WERI-Rb-1 (cell line): ENCODE measurements around the gene PTPRM.

Experiments used
- DNase-seq: peaks from one replicate; pipeline ENCODE4 v3.0.0-alpha.2; 2020
- H3K27ac ChIP-seq: fragments of 250-450 bp; sonication (Bioruptor Pico); 2 replicates; pipeline ENCODE4 v1.5.1; 2020; ENCODE audit warnings: mild to moderate bottlenecking, moderate library complexity
- H3K27me3 ChIP-seq: fragments of 250-450 bp; sonication (Bioruptor Pico); 2 replicates; pipeline ENCODE4 v1.5.1; 2021; ENCODE audit warnings: mild to moderate bottlenecking, low read depth, moderate library complexity; ENCODE audit not compliant: insufficient read depth, severe bottlenecking
- H3K36me3 ChIP-seq: fragments of 250-450 bp; sonication (Bioruptor Pico); 2 replicates; pipeline ENCODE4 v1.5.1; 2020; ENCODE audit warnings: mild to moderate bottlenecking, moderate library complexity
- H3K4me3 ChIP-seq: 2 replicates; pipeline ENCODE4 v1.5.1; 2011; ENCODE audit warnings: low read depth, mild to moderate bottlenecking, control low read depth, low read length
- H3K9me3 ChIP-seq: fragments of 250-450 bp; sonication (Bioruptor Pico); 2 replicates; pipeline ENCODE4 v1.5.1; 2021; ENCODE audit warnings: mild to moderate bottlenecking, moderate library complexity; ENCODE audit not compliant: severe bottlenecking
- CTCF ChIP-seq: IDR thresholded peaks from 2 replicates; pipeline ENCODE4 v1.5.1; 2011; ENCODE audit warnings: low read depth, mild to moderate bottlenecking, control low read depth, inconsistent platforms, low read length

Gene PTPRM

GRCh38 chr18:7567474-7568425 is 634 bp downstream of the PTPRM start:
- TF ChIP-seq CTCF: no peak
- Histone ChIP-seq H3K9me3 (no peaks in the 10 kb centered on the region), H3K27me3 (peaks cover 22% of the 10 kb centered on the region), H3K4me3 (peak overlapping the region; percentile 68), H3K27ac (no peak overlapping the region), H3K36me3 (no peaks in the 10 kb centered on the region)
- DNase-seq: peak; percentile 30

- DNase-seq: peak; percentile 50
- peaks cover 22% of the 10 kb centered on the region for H3K27me3 ChIP-seq
Measured at GRCh38 chr18:7568426-7568825, 1.3 kb downstream of the PTPRM start.

GRCh38 chr18:7571626-7572025 is 4.5 kb downstream of the PTPRM start:
- H3K27ac ChIP-seq: no peak overlapping the region
- DNase-seq: no peak
- H3K36me3 ChIP-seq: no peaks in the 10 kb centered on the region
- H3K4me3 ChIP-seq: no peak overlapping the region
- no peak for TF ChIP-seq CTCF
- H3K9me3 ChIP-seq: no peaks in the 10 kb centered on the region
- H3K27me3 ChIP-seq: peaks cover 12% of the 10 kb centered on the region

More at GRCh38 chr18:7568426-7568825, 1.3 kb downstream of the PTPRM start:
- H3K27ac ChIP-seq: no peak overlapping the region
- no peaks in the 10 kb centered on the region for H3K9me3 ChIP-seq
- TF ChIP-seq CTCF: peak; percentile 43; the same call in 1 of the 2 replicates
- H3K4me3 ChIP-seq: peak overlapping the region; percentile 68
- no peaks in the 10 kb centered on the region for H3K36me3 ChIP-seq

- H3K27ac ChIP-seq: no peak overlapping the region
- TF ChIP-seq CTCF: no peak
- no peak overlapping the region for H3K4me3 ChIP-seq
- DNase-seq: no peak
- H3K36me3 ChIP-seq: no peaks in the 10 kb centered on the region
- H3K9me3 ChIP-seq: no peaks in the 10 kb centered on the region
- H3K27me3 ChIP-seq: peaks cover 12% of the 10 kb centered on the region
Measured at GRCh38 chr18:7572822-7573221, 5.7 kb downstream of the PTPRM start.

- no peaks in the 10 kb centered on the region for H3K27me3 ChIP-seq
- no peak overlapping the region for H3K27ac ChIP-seq
- DNase-seq: no peak
- no peak for TF ChIP-seq CTCF
- H3K4me3 ChIP-seq: no peak overlapping the region
- no peaks in the 10 kb centered on the region for H3K36me3 ChIP-seq
- no peaks in the 10 kb centered on the region for H3K9me3 ChIP-seq
Measured at GRCh38 chr18:7575465-7576028, 8.4 kb downstream of the PTPRM start.
